Stimulated activated naive CD8-positive, alpha-beta T cell treated with anti-CD3 and anti-CD28 coated beads, Interleukin-15, Interleukin-2, amounts not matched to agents 100 ng/mL and 50 ng/mL, for 24 hours (primary cell): ENCODE results near the gene SLC45A3.

Source experiments
- H3K27ac Mint-ChIP-seq: one replicate; pipeline ENCODE4 v1.8.0; 2021; ENCODE audit warnings: mild to moderate bottlenecking, mixed read lengths
- H3K27me3 Mint-ChIP-seq: one replicate; pipeline ENCODE4 v1.8.0; 2021; ENCODE audit warnings: mixed read lengths
- H3K36me3 Mint-ChIP-seq: one replicate; pipeline ENCODE4 v1.8.0; 2021; ENCODE audit warnings: low read depth, mixed read lengths
- H3K4me1 Mint-ChIP-seq: one replicate; pipeline ENCODE4 v1.8.0; 2021; ENCODE audit warnings: low read depth, mixed read lengths
- H3K4me3 Mint-ChIP-seq: one replicate; pipeline ENCODE4 v1.8.0; 2021; ENCODE audit warnings: mild to moderate bottlenecking, mixed read lengths
- H3K9me3 Mint-ChIP-seq: one replicate; pipeline ENCODE4 v1.8.0; 2021; ENCODE audit warnings: mixed read lengths

The SLC45A3 gene

GRCh38 chr1:205623646-205624045 is 56.7 kb downstream of the SLC45A3 start:
- H3K27me3 Mint-ChIP-seq = no peaks in the 10 kb centered on the region
- H3K4me3 Mint-ChIP-seq = no peak overlapping the region
- no peaks in the 10 kb centered on the region for H3K9me3 Mint-ChIP-seq
- peaks cover 45% of the 10 kb centered on the region for H3K4me1 Mint-ChIP-seq
- H3K27ac Mint-ChIP-seq = no peak overlapping the region
- H3K36me3 Mint-ChIP-seq = peaks cover 74% of the 10 kb centered on the region

GRCh38 chr1:205620269-205620668 is 60.0 kb downstream of the SLC45A3 start:
- H3K27ac Mint-ChIP-seq = no peak overlapping the region
- H3K4me3 Mint-ChIP-seq = no peak overlapping the region
- H3K36me3 Mint-ChIP-seq = peaks cover 70% of the 10 kb centered on the region
- peaks cover 29% of the 10 kb centered on the region for H3K4me1 Mint-ChIP-seq
- H3K9me3 Mint-ChIP-seq = no peaks in the 10 kb centered on the region
- H3K27me3 Mint-ChIP-seq = no peaks in the 10 kb centered on the region

- Mint-ChIP-seq H3K27me3 (no peaks in the 10 kb centered on the region), H3K9me3 (no peaks in the 10 kb centered on the region), H3K27ac (no peak overlapping the region), H3K36me3 (peaks cover 69% of the 10 kb centered on the region), H3K4me1 (peaks cover 21% of the 10 kb centered on the region), H3K4me3 (no peak overlapping the region)
Measured at GRCh38 chr1:205619376-205619775, 60.9 kb downstream of the SLC45A3 start.

GRCh38 chr1:205616563-205617293 is 63.6 kb downstream of the SLC45A3 start:
- peak overlapping the region; percentile 38 for H3K27ac Mint-ChIP-seq

GRCh38 chr1:205615789-205616188 is 64.5 kb downstream of the SLC45A3 start:
- H3K4me3 Mint-ChIP-seq = no peak overlapping the region
- H3K27me3 Mint-ChIP-seq = no peaks in the 10 kb centered on the region
- peak overlapping the region; percentile 40 for H3K27ac Mint-ChIP-seq
- H3K36me3 Mint-ChIP-seq = peaks cover 76% of the 10 kb centered on the region
- peaks cover 41% of the 10 kb centered on the region for H3K4me1 Mint-ChIP-seq
- no peaks in the 10 kb centered on the region for H3K9me3 Mint-ChIP-seq

More at GRCh38 chr1:205616563-205617293, 63.6 kb downstream of the SLC45A3 start:
- Mint-ChIP-seq H3K27me3 (no peaks in the 10 kb centered on the region), H3K4me1 (peaks cover 31% of the 10 kb centered on the region), H3K4me3 (no peak overlapping the region), H3K9me3 (no peaks in the 10 kb centered on the region), H3K36me3 (peaks cover 70% of the 10 kb centered on the region)

GRCh38 chr1:205613854-205614412 is 66.4 kb downstream of the SLC45A3 start:
- Mint-ChIP-seq H3K4me3 (no peak overlapping the region), H3K27ac (peak overlapping the region; percentile 11), H3K9me3 (no peaks in the 10 kb centered on the region), H3K27me3 (no peaks in the 10 kb centered on the region), H3K36me3 (peaks cover 77% of the 10 kb centered on the region), H3K4me1 (peaks cover 58% of the 10 kb centered on the region)

GRCh38 chr1:205612556-205612955 is 67.8 kb downstream of the SLC45A3 start:
- H3K27me3 Mint-ChIP-seq = no peaks in the 10 kb centered on the region

GRCh38 chr1:205612104-205612503 is 68.2 kb downstream of the SLC45A3 start:
- Mint-ChIP-seq H3K4me1 (peaks cover 58% of the 10 kb centered on the region), H3K9me3 (no peaks in the 10 kb centered on the region), H3K36me3 (peaks cover 80% of the 10 kb centered on the region), H3K27ac (no peak overlapping the region), H3K27me3 (no peaks in the 10 kb centered on the region), H3K4me3 (no peak overlapping the region)

More at GRCh38 chr1:205612556-205612955, 67.8 kb downstream of the SLC45A3 start:
- H3K36me3 Mint-ChIP-seq = peaks cover 79% of the 10 kb centered on the region
- H3K27ac Mint-ChIP-seq = no peak overlapping the region
- H3K4me1 Mint-ChIP-seq = peaks cover 58% of the 10 kb centered on the region
- no peak overlapping the region for H3K4me3 Mint-ChIP-seq
- H3K9me3 Mint-ChIP-seq = no peaks in the 10 kb centered on the region

GRCh38 chr1:205610901-205611466 is 69.3 kb downstream of the SLC45A3 start:
- H3K4me1 Mint-ChIP-seq = peaks cover 51% of the 10 kb centered on the region
- H3K27ac Mint-ChIP-seq = peak overlapping the region; percentile 10

GRCh38 chr1:205610036-205610435 is 70.3 kb downstream of the SLC45A3 start:
- H3K9me3 Mint-ChIP-seq = no peaks in the 10 kb centered on the region
- peak overlapping the region; percentile 14 for H3K27ac Mint-ChIP-seq
- H3K27me3 Mint-ChIP-seq = no peaks in the 10 kb centered on the region
- peaks cover 44% of the 10 kb centered on the region for H3K4me1 Mint-ChIP-seq
- peaks cover 72% of the 10 kb centered on the region for H3K36me3 Mint-ChIP-seq
- no peak overlapping the region for H3K4me3 Mint-ChIP-seq

More at GRCh38 chr1:205610901-205611466, 69.3 kb downstream of the SLC45A3 start:
- H3K4me3 Mint-ChIP-seq = no peak overlapping the region
- H3K9me3 Mint-ChIP-seq = no peaks in the 10 kb centered on the region
- H3K27me3 Mint-ChIP-seq = no peaks in the 10 kb centered on the region
- peaks cover 76% of the 10 kb centered on the region for H3K36me3 Mint-ChIP-seq
